Fibroblast of lung (primary cell): ENCODE data around the gene HMX1. TPM values are rescaled to one million over a fixed set of nuclear protein-coding genes. Genes with fewer than 3 reads are reported as not detected.

ENCODE experiments used
- DNase-seq, 2 donors: peaks; one replicate each; pipeline versions ENCODE4 v3.0.0 to v3.0.0-alpha.2; 2010; ENCODE audit warnings: low read depth in 2 of 2
- H2AFZ ChIP-seq: 2 replicates; pipeline ENCODE4 v1.5.1; 2012; ENCODE audit warnings: low read length, control low read depth, inconsistent platforms
- H3K27ac ChIP-seq: 2 replicates; pipeline ENCODE4 v1.5.1; 2011; ENCODE audit warnings: low read length, control low read depth; ENCODE audit not compliant: insufficient read depth
- H3K27me3 ChIP-seq: 2 replicates; pipeline ENCODE4 v1.5.1; 2011; ENCODE audit warnings: mild to moderate bottlenecking, low read length; ENCODE audit not compliant: control insufficient read depth, insufficient read depth
- H3K36me3 ChIP-seq: 2 replicates; pipeline ENCODE4 v1.5.1; 2011; ENCODE audit warnings: low read length; ENCODE audit not compliant: control insufficient read depth, insufficient read depth
- H3K4me1 ChIP-seq: 2 replicates; pipeline ENCODE4 v1.5.1; 2011; ENCODE audit warnings: low read length; ENCODE audit not compliant: control insufficient read depth, insufficient read depth; ENCODE audit errors: extremely low read depth
- H3K4me2 ChIP-seq: 2 replicates; pipeline ENCODE4 v1.5.1; 2011; ENCODE audit warnings: low read length, control low read depth; ENCODE audit not compliant: insufficient read depth; ENCODE audit errors: extremely low read depth
- H3K4me3 ChIP-seq, 4 experiments: fragments of 200-600 bp in 1 of 4; sonication (generic) in 1 of 4; replicated peaks in 1 of 4; 2 replicates each; pipeline ENCODE4 v1.5.1; 2011 to 2016; ENCODE audit warnings: low read length in 4 of 4, low read depth in 3 of 4, mild to moderate bottlenecking in 3 of 4, control low read depth in 2 of 4, inconsistent platforms in 1 of 4, mixed read lengths in 1 of 4; ENCODE audit not compliant: insufficient read depth in 1 of 4; ENCODE audit errors: control extremely low read depth in 1 of 4
- H3K79me2 ChIP-seq: 2 replicates; pipeline ENCODE4 v1.5.1; 2012; ENCODE audit warnings: mild to moderate bottlenecking, low read length, inconsistent platforms; ENCODE audit not compliant: control insufficient read depth, insufficient read depth
- H3K9ac ChIP-seq: 2 replicates; pipeline ENCODE4 v1.5.1; 2011; ENCODE audit warnings: mild to moderate bottlenecking, low read length, control low read depth; ENCODE audit not compliant: insufficient read depth
- H3K9me3 ChIP-seq: 2 replicates; pipeline ENCODE4 v1.5.1; 2012; ENCODE audit warnings: low read depth, low read length; ENCODE audit not compliant: control insufficient read depth, insufficient read depth
- H4K20me1 ChIP-seq: 2 replicates; pipeline ENCODE4 v1.5.1; 2011; ENCODE audit warnings: low read length; ENCODE audit not compliant: control insufficient read depth, insufficient read depth; ENCODE audit errors: extremely low read depth
- EZH2 ChIP-seq: IDR thresholded peaks from 2 replicates; pipeline ENCODE4 v1.5.1; 2012; ENCODE audit warnings: low read length, control low read depth, mild to moderate bottlenecking; ENCODE audit errors: missing control alignments
- polyA plus RNA-seq, 2 donors: library from polyadenylated mRNA; depleted of rRNA in 1 of 2; stranded (reverse) in 1 of 2; unstranded in 1 of 2; fragments of >200 nt; gene quantifications; 2 replicates each; pipeline ENCODE4 v1.2.1, GENCODE V29; 2011 to 2012; ENCODE audit warnings: missing spikeins in 1 of 2
- total RNA-seq: library from RNA; depleted of rRNA; stranded (reverse); fragments of >200 nt; gene quantifications from 2 replicates; pipeline ENCODE4 v1.2.1, GENCODE V29; 2014
- TF ChIP-seq, protein P1 (sequence below), 2 donors: IDR thresholded peaks in 1 of 2; conservative IDR thresholded peaks in 1 of 2; 1 replicate in 1 of 2; 2 replicates in 1 of 2; pipeline ENCODE4 v1.5.1; 2011 to 2012; ENCODE audit warnings: low read length in 2 of 2, control low read depth in 1 of 2, inconsistent platforms in 1 of 2, low read depth in 1 of 2, mild to moderate bottlenecking in 1 of 2

HMX1 gene
- total and polyA plus RNA-seq, 2 donors (not counting 1 experiment from before 2014, with no cell fraction given) = not detected

DNA sequence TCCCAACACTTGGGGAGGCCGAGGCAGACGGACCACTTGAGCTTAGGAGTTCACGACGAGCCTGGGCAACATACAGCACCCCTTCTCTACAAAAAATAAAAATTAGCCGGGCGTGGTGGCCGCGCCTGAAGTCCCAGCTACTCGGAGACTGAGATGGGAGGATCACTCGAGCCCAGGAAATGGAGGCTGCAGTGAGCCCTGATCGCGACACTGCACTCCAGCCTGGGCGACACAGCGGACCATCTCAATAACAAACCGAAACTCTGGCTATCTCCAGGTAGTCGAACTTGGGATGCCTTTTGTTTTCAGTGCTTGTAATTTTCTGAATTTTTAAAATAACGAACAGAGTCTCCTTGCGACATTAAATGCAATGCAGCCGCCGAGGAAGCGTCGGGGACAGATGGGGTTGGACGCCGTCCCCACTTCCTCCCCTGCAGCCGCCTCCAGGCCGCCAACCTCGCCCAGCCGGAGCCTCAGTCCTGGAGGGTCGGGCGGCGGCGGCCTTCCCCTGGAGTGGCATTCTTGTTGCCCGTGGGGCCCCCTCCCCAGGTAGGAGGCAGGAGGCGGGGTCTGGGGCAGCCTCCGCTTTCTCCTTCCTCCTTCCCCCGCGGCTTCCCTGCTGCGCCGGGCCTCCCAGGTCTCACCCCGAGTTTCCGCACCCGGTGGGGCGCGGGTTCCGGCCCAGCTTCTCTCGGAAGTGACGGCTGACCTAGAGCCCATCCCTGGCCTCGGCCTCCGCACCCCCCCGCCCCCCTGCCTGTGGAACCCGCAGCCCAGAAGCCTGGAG lies 14.6 kb downstream of the HMX1 start:
- no peak for DNase-seq
- Histone ChIP-seq H3K79me2 (no peaks in the 10 kb centered on the region), H3K4me2 (no peak overlapping the region), H3K4me1 (no peaks in the 10 kb centered on the region), H3K9me3 (no peaks in the 10 kb centered on the region), H3K4me3 (no peak overlapping the region), H2AFZ (no peak overlapping the region), H3K27ac (no peak overlapping the region), H3K9ac (no peak overlapping the region), H3K27me3 (peaks cover 61% of the 10 kb centered on the region), H4K20me1 (no peaks in the 10 kb centered on the region), H3K36me3 (no peaks in the 10 kb centered on the region)
- peak; percentile 74 for TF ChIP-seq EZH2
- TF ChIP-seq, protein P1, sequence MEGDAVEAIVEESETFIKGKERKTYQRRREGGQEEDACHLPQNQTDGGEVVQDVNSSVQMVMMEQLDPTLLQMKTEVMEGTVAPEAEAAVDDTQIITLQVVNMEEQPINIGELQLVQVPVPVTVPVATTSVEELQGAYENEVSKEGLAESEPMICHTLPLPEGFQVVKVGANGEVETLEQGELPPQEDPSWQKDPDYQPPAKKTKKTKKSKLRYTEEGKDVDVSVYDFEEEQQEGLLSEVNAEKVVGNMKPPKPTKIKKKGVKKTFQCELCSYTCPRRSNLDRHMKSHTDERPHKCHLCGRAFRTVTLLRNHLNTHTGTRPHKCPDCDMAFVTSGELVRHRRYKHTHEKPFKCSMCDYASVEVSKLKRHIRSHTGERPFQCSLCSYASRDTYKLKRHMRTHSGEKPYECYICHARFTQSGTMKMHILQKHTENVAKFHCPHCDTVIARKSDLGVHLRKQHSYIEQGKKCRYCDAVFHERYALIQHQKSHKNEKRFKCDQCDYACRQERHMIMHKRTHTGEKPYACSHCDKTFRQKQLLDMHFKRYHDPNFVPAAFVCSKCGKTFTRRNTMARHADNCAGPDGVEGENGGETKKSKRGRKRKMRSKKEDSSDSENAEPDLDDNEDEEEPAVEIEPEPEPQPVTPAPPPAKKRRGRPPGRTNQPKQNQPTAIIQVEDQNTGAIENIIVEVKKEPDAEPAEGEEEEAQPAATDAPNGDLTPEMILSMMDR (conservative IDR thresholded peaks at IDR 0.05 in 1 of 2, IDR thresholded peaks at IDR 0.05 in 1 of 2; ENCODE audit: low read depth in 1 of 2, low read length in 2 of 2) = no peak

DNA sequence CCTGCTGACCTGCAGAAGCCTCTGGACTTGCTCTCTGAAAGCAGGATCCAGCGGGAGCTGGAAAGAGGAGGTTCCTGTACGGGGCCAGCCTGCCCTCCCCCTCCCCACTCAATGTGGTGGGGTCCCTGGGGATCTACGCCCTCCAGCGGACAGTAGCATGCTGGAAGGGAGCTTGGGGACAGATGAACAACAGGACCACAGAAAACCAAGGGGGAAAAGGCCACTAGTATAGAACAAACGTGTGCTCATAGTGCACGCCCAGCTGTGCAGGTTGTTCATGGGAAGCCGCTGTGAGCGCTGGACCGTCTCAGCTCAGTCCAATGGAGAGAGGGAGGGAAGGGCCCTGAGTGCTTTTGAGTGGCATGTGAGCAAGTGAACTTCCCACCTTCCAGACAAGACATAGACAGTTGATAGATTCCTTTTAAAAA lies 15.8 kb downstream of the HMX1 start:
- no peak overlapping the region for H2AFZ ChIP-seq

DNA sequence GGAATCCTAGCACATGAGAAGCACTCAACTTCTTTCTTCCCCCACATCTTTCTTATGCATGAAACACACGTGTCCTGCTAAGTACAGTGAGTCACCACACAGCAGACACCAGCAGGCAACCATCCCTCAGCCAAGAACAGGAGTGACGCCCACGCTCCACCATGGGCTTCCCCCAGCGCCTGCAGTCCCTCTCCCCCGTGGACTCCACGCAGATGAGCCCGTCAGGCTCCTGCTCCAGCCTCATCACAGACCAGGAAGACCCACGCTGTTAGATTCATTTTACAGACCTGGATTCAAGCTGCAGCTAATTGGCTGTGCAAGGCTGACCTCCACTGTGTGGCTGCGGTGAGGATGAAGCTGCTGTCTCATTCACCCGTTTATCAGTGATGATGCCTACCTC lies 16.7 kb downstream of the HMX1 start:
- no peaks in the 10 kb centered on the region for H3K9me3 ChIP-seq
- no peak overlapping the region for H2AFZ ChIP-seq
- H3K79me2 ChIP-seq = no peaks in the 10 kb centered on the region
- TF ChIP-seq, protein P1 (conservative IDR thresholded peaks at IDR 0.05 in 1 of 2, IDR thresholded peaks at IDR 0.05 in 1 of 2; ENCODE audit: low read depth in 1 of 2, low read length in 2 of 2) = no peak
- no peak for TF ChIP-seq EZH2
- H4K20me1 ChIP-seq = no peaks in the 10 kb centered on the region
- no peak overlapping the region for H3K4me3 ChIP-seq
- H3K27me3 ChIP-seq = peaks cover 44% of the 10 kb centered on the region
- no peak overlapping the region for H3K27ac ChIP-seq
- no peak overlapping the region for H3K4me2 ChIP-seq
- H3K4me1 ChIP-seq = no peaks in the 10 kb centered on the region
- H3K36me3 ChIP-seq = no peaks in the 10 kb centered on the region
- peak in 1 of 2 donors; percentile 14 for DNase-seq
- no peak overlapping the region for H3K9ac ChIP-seq

More for the DNA sequence above, 15.8 kb downstream of the HMX1 start:
- H3K9me3 ChIP-seq = no peaks in the 10 kb centered on the region
- DNase-seq = no peak
- peaks cover 51% of the 10 kb centered on the region for H3K27me3 ChIP-seq
- no peaks in the 10 kb centered on the region for H3K4me1 ChIP-seq
- H3K4me3 ChIP-seq = no peak overlapping the region
- H3K27ac ChIP-seq = no peak overlapping the region
- TF ChIP-seq EZH2 = peak; percentile 5
- TF ChIP-seq, protein P1 (conservative IDR thresholded peaks at IDR 0.05 in 1 of 2, IDR thresholded peaks at IDR 0.05 in 1 of 2; ENCODE audit: low read depth in 1 of 2, low read length in 2 of 2) = no peak
- H4K20me1 ChIP-seq = no peaks in the 10 kb centered on the region
- H3K79me2 ChIP-seq = no peaks in the 10 kb centered on the region
- no peak overlapping the region for H3K4me2 ChIP-seq
- no peak overlapping the region for H3K9ac ChIP-seq
- H3K36me3 ChIP-seq = no peaks in the 10 kb centered on the region
